SU-DHL-6 (cell line): Measurements from ENCODE around the gene RBM34.
"Not testable (repeated sequence)": the region's sequence is repeated elsewhere in the genome, so short reads cannot be mapped to it uniquely, and the experiment has no call there.

Source experiments
- H2AFZ ChIP-seq: fragments of 200-600 bp; sonication (generic); 2 replicates; pipeline ENCODE4 v1.6.1; 2014; ENCODE audit warnings: low read depth, mild to moderate bottlenecking, moderate library complexity, mixed read lengths, antibody characterized with exemption, low read length; ENCODE audit not compliant: severe bottlenecking
- H3F3A ChIP-seq: fragments of 200-600 bp; shearing (Covaris generic); 2 replicates; pipeline ENCODE4 v1.6.0; 2016; ENCODE audit warnings: antibody characterized with exemption, mild to moderate bottlenecking; ENCODE audit not compliant: insufficient read depth
- H3K27ac ChIP-seq: fragments of 200-600 bp; sonication (generic); 2 replicates; pipeline ENCODE4 v1.5.1; 2016; ENCODE audit warnings: low read depth, mild to moderate bottlenecking, low read length, moderate library complexity, mixed read lengths
- H3K27me3 ChIP-seq: fragments of 200-600 bp; sonication (generic), shearing (Covaris generic); 2 replicates; pipeline ENCODE4 v1.6.0; 2014; ENCODE audit warnings: mild to moderate bottlenecking, low read length
- H3K36me3 ChIP-seq: fragments of 200-600 bp; sonication (generic); 2 replicates; pipeline ENCODE4 v1.6.1; 2014; ENCODE audit warnings: mild to moderate bottlenecking, low read length, mixed read lengths
- H3K4me2 ChIP-seq: fragments of 300-600, 200-600 bp; shearing (Covaris generic), sonication (generic); 2 replicates; pipeline ENCODE4 v1.6.0; 2014; ENCODE audit warnings: low read length, low read depth, mild to moderate bottlenecking; ENCODE audit not compliant: poor library complexity, severe bottlenecking
- H3K4me3 ChIP-seq: fragments of 200-600 bp; sonication (generic); 2 replicates; pipeline ENCODE4 v1.5.1; 2014; ENCODE audit warnings: antibody characterized with exemption, low read length, mild to moderate bottlenecking, mixed read lengths; ENCODE audit not compliant: insufficient read depth, poor library complexity, severe bottlenecking
- H3K79me2 ChIP-seq: fragments of 200-600 bp; sonication (generic); 2 replicates; pipeline ENCODE4 v1.6.1; 2014; ENCODE audit warnings: mild to moderate bottlenecking, low read length, moderate library complexity; ENCODE audit not compliant: insufficient read depth
- H3K9ac ChIP-seq: fragments of 200-600 bp; sonication (generic); 2 replicates; pipeline ENCODE4 v1.7.0; 2014; ENCODE audit warnings: mild to moderate bottlenecking, low read length
- H3K9me2 ChIP-seq: fragments of 200-600 bp; sonication (generic); replicated peaks from 2 replicates; pipeline ENCODE4 v1.6.1; 2014; ENCODE audit warnings: low read length; ENCODE audit not compliant: insufficient read depth
- H3K9me3 ChIP-seq: fragments of 200-600 bp; sonication (generic); 2 replicates; pipeline ENCODE4 v1.6.1; 2014; ENCODE audit warnings: low read length, mixed read lengths; ENCODE audit not compliant: insufficient read depth
- H4K20me1 ChIP-seq: fragments of 200-600 bp; sonication (generic); 2 replicates; pipeline ENCODE4 v1.6.1; 2014; ENCODE audit warnings: low read depth, mild to moderate bottlenecking, antibody characterized with exemption, low read length, moderate library complexity, mixed read lengths
- EZH2phosphoT487 ChIP-seq: fragments of 200-600 bp; sonication (generic), shearing (Covaris generic); conservative IDR thresholded peaks from 2 replicates; pipeline ENCODE4 v1.6.1; 2018; ENCODE audit warnings: mild to moderate bottlenecking, antibody characterized with exemption, low read length, moderate library complexity, mixed read lengths
- TF ChIP-seq, protein P1 (sequence below): fragments of 200-600 bp; sonication (generic); IDR thresholded peaks from one replicate; pipeline ENCODE4 v1.5.1; 2017; ENCODE audit warnings: antibody characterized with exemption, mild to moderate bottlenecking, low read length, moderate library complexity; ENCODE audit not compliant: insufficient read depth, poor library complexity, severe bottlenecking

RBM34 gene

DNA sequence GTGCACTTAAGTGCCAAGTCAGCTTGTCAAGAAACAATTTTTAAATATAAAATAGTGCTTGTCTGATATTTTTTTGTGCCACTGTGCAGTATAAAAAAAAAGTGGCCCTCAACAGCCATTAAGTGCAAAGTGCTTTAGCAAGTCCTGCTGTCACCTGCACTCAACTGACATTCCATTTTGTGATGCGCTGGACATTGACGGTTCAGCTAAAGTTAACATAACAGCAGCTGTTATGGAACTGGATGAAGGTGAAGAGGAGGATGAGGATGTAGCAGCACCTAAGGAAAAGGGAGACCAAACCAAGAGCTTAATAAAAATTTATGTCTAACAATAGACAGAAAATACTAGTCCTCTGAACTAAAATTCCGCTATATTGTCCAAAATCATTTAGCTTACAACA lies 7.3 kb upstream of the RBM34 start:
- H2AFZ ChIP-seq = no peak overlapping the region
- no peak overlapping the region for H3K9ac ChIP-seq
- peaks cover 24% of the 10 kb centered on the region for H3F3A ChIP-seq
- no peak overlapping the region for H3K4me3 ChIP-seq
- H3K4me2 ChIP-seq = no peak overlapping the region
- no peak overlapping the region for H3K27ac ChIP-seq
- no peaks in the 10 kb centered on the region for H3K79me2 ChIP-seq
- no peaks in the 10 kb centered on the region for H3K9me2 ChIP-seq
- no peak for TF ChIP-seq EZH2phosphoT487
- TF ChIP-seq, protein P1, sequence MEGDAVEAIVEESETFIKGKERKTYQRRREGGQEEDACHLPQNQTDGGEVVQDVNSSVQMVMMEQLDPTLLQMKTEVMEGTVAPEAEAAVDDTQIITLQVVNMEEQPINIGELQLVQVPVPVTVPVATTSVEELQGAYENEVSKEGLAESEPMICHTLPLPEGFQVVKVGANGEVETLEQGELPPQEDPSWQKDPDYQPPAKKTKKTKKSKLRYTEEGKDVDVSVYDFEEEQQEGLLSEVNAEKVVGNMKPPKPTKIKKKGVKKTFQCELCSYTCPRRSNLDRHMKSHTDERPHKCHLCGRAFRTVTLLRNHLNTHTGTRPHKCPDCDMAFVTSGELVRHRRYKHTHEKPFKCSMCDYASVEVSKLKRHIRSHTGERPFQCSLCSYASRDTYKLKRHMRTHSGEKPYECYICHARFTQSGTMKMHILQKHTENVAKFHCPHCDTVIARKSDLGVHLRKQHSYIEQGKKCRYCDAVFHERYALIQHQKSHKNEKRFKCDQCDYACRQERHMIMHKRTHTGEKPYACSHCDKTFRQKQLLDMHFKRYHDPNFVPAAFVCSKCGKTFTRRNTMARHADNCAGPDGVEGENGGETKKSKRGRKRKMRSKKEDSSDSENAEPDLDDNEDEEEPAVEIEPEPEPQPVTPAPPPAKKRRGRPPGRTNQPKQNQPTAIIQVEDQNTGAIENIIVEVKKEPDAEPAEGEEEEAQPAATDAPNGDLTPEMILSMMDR = no peak
- no peaks in the 10 kb centered on the region for H4K20me1 ChIP-seq
- peaks cover 22% of the 10 kb centered on the region; the same call in 1 of the 2 replicates for H3K36me3 ChIP-seq
- H3K9me3 ChIP-seq = no peaks in the 10 kb centered on the region
- H3K27me3 ChIP-seq = no peaks in the 10 kb centered on the region

DNA sequence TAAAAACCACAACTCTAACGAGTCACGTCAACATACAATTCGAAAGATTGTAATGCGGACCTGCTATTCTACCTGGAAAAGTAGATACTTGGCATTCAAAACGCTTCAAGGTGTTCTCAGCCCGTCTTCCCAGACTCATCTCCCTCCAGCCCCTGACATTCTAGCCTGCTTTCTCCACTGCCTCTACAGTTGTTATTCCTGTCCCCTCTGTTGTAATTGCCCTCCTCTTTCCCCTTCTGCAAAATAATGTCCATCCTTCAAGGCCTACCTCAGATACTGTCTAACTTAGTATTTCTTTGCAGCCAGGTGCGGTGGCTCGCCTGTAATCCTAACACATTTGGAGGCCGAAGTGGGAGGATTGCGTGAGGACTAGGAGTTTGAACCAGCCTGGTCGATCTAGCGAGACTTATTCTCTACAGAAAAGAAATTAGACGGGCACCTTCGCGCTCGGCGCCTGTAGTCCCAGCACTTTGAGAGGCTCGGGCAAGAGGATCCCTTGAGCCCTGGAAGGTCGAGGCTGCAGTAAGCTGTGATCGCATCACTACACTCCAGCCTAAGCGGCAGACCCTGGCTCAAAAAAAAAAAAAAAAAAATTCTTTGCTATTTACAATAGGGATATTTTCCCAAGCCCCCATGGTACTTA lies 756 bp upstream of the RBM34 start:
- H3K27me3 ChIP-seq = no peaks in the 10 kb centered on the region
- H2AFZ ChIP-seq = peak overlapping the region; percentile 76
- peaks cover 8% of the 10 kb centered on the region for H3F3A ChIP-seq
- peak overlapping the region; percentile 49 for H3K27ac ChIP-seq
- peak overlapping the region; percentile 86 for H3K4me3 ChIP-seq
- TF ChIP-seq, protein P1 = no peak
- no peak for TF ChIP-seq EZH2phosphoT487
- no peaks in the 10 kb centered on the region for H4K20me1 ChIP-seq
- no peaks in the 10 kb centered on the region for H3K9me2 ChIP-seq
- peaks cover 2% of the 10 kb centered on the region; the same call in 1 of the 2 replicates for H3K36me3 ChIP-seq
- H3K79me2 ChIP-seq = peaks cover 37% of the 10 kb centered on the region
- H3K9ac ChIP-seq = peak overlapping the region; percentile 82
- peak overlapping the region; percentile 58 for H3K4me2 ChIP-seq
- no peaks in the 10 kb centered on the region for H3K9me3 ChIP-seq

DNA sequence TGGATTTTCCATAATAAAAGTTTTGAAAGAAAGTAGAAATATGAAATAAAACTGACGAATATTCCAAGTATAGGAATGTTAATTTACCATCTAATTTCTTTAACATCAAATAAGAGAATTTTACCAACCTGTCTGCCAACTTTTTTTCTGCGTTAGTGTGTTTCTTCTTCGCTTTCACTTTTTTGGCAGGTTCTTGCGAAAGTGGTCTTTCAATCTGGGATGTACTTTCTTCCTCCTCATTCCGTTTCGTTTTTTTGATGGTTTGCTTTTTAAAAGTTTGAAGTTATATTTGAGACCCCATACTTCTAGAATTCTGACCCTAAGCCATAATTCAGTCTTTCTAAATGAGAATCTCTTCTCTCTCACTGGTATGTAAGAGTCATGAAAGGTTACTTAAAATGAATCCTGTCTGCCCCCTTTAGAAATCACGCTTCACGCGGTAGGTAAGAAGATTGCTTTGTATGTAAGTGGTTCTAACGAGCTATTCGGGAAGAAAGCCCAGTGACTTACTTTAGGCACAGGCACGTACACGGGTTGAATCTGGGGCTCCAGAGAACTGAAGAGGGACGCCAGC lies 580 bp downstream of the RBM34 start:
- peak overlapping the region; percentile 82 for H3K9ac ChIP-seq
- peak overlapping the region; percentile 49 for H3K27ac ChIP-seq
- H3K9me3 ChIP-seq = no peaks in the 10 kb centered on the region
- peaks cover 44% of the 10 kb centered on the region for H3K79me2 ChIP-seq
- peak overlapping the region; percentile 86 for H3K4me3 ChIP-seq
- peaks cover 6% of the 10 kb centered on the region; the same call in 1 of the 2 replicates for H3F3A ChIP-seq
- H3K27me3 ChIP-seq = no peaks in the 10 kb centered on the region
- no peaks in the 10 kb centered on the region for H3K9me2 ChIP-seq
- no peaks in the 10 kb centered on the region; the same call in 1 of the 2 replicates for H4K20me1 ChIP-seq
- peak overlapping the region; percentile 76 for H2AFZ ChIP-seq
- TF ChIP-seq EZH2phosphoT487 = no peak
- TF ChIP-seq, protein P1 = no peak
- peak overlapping the region; percentile 91 for H3K4me2 ChIP-seq
- peaks cover 8% of the 10 kb centered on the region; the same call in 1 of the 2 replicates for H3K36me3 ChIP-seq

DNA sequence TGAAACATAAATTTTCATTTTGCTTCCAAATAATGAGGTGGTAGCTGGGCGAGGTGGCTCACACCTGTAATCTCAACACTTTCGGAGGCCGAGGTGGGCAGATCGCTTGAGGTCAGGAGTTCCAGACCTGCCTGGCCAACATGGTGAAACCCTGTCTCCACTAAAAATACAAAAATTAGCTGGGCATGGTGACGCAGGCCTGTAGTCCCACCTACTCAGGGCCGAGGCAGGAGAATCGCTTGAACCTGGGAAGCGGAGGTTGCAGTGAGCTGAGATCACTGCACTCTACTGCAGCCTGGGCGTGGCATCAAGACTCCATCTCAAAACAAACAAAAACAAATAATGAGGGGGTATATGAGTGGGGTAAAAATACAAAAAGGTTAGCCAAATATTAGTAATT lies 1.1 kb downstream of the RBM34 start:
- not testable (repeated sequence) for H3K27ac ChIP-seq, H3F3A ChIP-seq, H3K9me2 ChIP-seq, H4K20me1 ChIP-seq, H3K27me3 ChIP-seq, H3K9me3 ChIP-seq, H2AFZ ChIP-seq, H3K36me3 ChIP-seq
- Histone ChIP-seq H3K4me2 (peak overlapping the region; percentile 91), H3K9ac (peak overlapping the region; percentile 82), H3K79me2 (peaks cover 49% of the 10 kb centered on the region), H3K4me3 (peak overlapping the region; percentile 86)

DNA sequence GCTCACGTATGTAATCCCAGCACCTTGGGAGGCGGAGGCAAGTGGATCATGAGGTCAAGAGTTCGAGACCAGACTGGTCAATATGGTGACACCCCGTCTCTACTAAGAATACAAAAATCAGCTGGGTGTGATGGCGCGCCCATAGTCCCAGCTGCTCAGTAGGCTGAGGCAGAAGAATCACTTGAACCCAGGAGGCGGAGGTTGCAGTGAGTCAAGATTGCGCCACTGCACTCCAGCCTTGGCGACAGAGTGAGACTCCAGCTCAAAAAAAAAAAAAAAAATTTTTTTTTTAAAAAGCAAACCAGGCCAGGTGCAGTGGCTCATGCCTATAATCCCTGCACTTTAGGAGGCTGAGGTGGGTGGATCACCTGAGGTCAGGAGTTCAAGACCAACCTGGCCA lies 1.8 kb downstream of the RBM34 start:
- H2AFZ ChIP-seq, H3K9ac ChIP-seq, H3K4me2 ChIP-seq, H3F3A ChIP-seq, H4K20me1 ChIP-seq, H3K4me3 ChIP-seq, H3K27me3 ChIP-seq, H3K27ac ChIP-seq, H3K9me3 ChIP-seq, H3K9me2 ChIP-seq: not testable (repeated sequence)
- H3K79me2 ChIP-seq = peaks cover 51% of the 10 kb centered on the region
- H3K36me3 ChIP-seq = peaks cover 15% of the 10 kb centered on the region; the same call in 1 of the 2 replicates
